ENCODE measurements around the gene TMEM150B.

GRCh38 chr19:55275851-55276719 is 49.1 kb downstream of the TMEM150B start:
- TF ChIP-seq CTCF (IDR thresholded peaks at IDR 0.05; ENCODE audit: insufficient read depth, low read length, poor library complexity, severe bottlenecking) (no peak), EZH2phosphoT487 (conservative IDR thresholded peaks at IDR 0.05; ENCODE audit: low read length) (no peak)

All from SU-DHL-6 (cell line).